Measurements from ENCODE around the gene ODF2.

- TF ChIP-seq CTCF (IDR thresholded peaks at IDR 0.05): no peak
- no peak for TF ChIP-seq POLR2A (IDR thresholded peaks at IDR 0.05)
- TF ChIP-seq POLR2AphosphoS5 (IDR thresholded peaks at IDR 0.05): no peak
These were observed 41.3 kb upstream of the ODF2 start for GRCh38 chr9:128414461-128414860.

Data from upper lobe of left lung (tissue), 4 donors.